Measurements from ENCODE around the gene CCDC3.

DNA sequence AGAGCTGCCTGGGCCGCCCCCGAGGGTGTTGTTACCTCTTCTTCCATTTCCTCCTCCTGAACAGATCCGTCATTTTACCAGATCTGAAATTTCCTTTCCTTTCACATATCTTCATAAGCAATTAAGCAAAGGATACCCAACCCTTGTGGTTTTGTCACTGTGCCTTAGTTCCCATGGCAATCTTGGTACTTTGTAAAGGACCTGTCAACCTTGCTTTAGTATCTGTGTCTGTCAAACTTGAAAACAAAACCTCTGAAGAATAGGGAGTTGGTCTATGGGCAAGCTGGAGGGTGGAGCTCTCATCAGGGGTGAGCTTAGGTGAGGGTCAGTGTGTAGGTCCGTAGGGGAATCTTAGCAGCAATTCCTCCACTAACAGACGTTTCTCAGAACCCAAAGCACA lies 25.4 kb upstream of the CCDC3 start:
- TF ChIP-seq, protein P1, sequence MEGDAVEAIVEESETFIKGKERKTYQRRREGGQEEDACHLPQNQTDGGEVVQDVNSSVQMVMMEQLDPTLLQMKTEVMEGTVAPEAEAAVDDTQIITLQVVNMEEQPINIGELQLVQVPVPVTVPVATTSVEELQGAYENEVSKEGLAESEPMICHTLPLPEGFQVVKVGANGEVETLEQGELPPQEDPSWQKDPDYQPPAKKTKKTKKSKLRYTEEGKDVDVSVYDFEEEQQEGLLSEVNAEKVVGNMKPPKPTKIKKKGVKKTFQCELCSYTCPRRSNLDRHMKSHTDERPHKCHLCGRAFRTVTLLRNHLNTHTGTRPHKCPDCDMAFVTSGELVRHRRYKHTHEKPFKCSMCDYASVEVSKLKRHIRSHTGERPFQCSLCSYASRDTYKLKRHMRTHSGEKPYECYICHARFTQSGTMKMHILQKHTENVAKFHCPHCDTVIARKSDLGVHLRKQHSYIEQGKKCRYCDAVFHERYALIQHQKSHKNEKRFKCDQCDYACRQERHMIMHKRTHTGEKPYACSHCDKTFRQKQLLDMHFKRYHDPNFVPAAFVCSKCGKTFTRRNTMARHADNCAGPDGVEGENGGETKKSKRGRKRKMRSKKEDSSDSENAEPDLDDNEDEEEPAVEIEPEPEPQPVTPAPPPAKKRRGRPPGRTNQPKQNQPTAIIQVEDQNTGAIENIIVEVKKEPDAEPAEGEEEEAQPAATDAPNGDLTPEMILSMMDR (IDR thresholded peaks at IDR 0.05; ENCODE audit: low read depth, low read length, poor library complexity, severe bottlenecking): no peak
- no peak for TF ChIP-seq EZH2phosphoT487 (IDR thresholded peaks at IDR 0.05; ENCODE audit: borderline replicate concordance, low read length)

All from DOHH2 (cell line).